Loucy (cell line): Measurements from ENCODE around the gene PSMC1.

ENCODE experiments used
- H2AFZ ChIP-seq: fragments of 200-600 bp; sonication (generic); 2 replicates; pipeline ENCODE4 v1.6.0; 2016; ENCODE audit warnings: antibody characterized with exemption, mild to moderate bottlenecking, low read length, moderate library complexity
- H3F3A ChIP-seq: fragments of 200-600 bp; 2 replicates; pipeline ENCODE4 v1.6.0; 2016; ENCODE audit warnings: antibody characterized with exemption, low read depth, mild to moderate bottlenecking
- H3K27me3 ChIP-seq: fragments of 200-600 bp; sonication (generic); 2 replicates; pipeline ENCODE4 v1.6.1; 2014; ENCODE audit warnings: low read length, mild to moderate bottlenecking; ENCODE audit not compliant: insufficient read depth, poor library complexity, severe bottlenecking
- H3K36me3 ChIP-seq: fragments of 200-600 bp; sonication (generic); 2 replicates; pipeline ENCODE4 v1.6.1; 2016; ENCODE audit warnings: low read length; ENCODE audit not compliant: insufficient read depth
- H3K4me1 ChIP-seq: fragments of 200-600 bp; sonication (generic); 2 replicates; pipeline ENCODE4 v1.5.1; 2014; ENCODE audit warnings: low read length, mild to moderate bottlenecking; ENCODE audit not compliant: insufficient read depth, poor library complexity, severe bottlenecking
- H3K4me2 ChIP-seq: fragments of 200-600 bp; sonication (generic); 2 replicates; pipeline ENCODE4 v1.6.0; 2014; ENCODE audit warnings: antibody characterized with exemption, low read length, low read depth, mild to moderate bottlenecking; ENCODE audit not compliant: poor library complexity, severe bottlenecking
- H3K4me3 ChIP-seq: fragments of 200-600 bp; sonication (generic); 2 replicates; pipeline ENCODE4 v1.5.1; 2014; ENCODE audit warnings: low read length, mild to moderate bottlenecking, mixed read lengths; ENCODE audit not compliant: poor library complexity, severe bottlenecking
- H3K79me2 ChIP-seq: fragments of 200-600 bp; sonication (generic); 2 replicates; pipeline ENCODE4 v1.6.1; 2014; ENCODE audit warnings: low read length; ENCODE audit not compliant: insufficient read depth
- H3K9ac ChIP-seq: fragments of 200-600 bp; sonication (generic); 2 replicates; pipeline ENCODE4 v1.6.0; 2014; ENCODE audit warnings: mild to moderate bottlenecking, low read depth, low read length, moderate library complexity; ENCODE audit not compliant: poor library complexity, severe bottlenecking
- H3K9me2 ChIP-seq: fragments of 200-600 bp; sonication (generic); replicated peaks from 2 replicates; pipeline ENCODE4 v1.6.1; 2016; ENCODE audit warnings: low read depth, low read length, mixed read lengths
- H3K9me3 ChIP-seq: fragments of 200-600 bp; sonication (generic); 2 replicates; pipeline ENCODE4 v1.6.1; 2014; ENCODE audit warnings: mild to moderate bottlenecking, antibody characterized with exemption, low read length, low read depth; ENCODE audit not compliant: insufficient read depth
- H4K20me1 ChIP-seq: fragments of 200-600 bp; sonication (generic); 2 replicates; pipeline ENCODE4 v1.6.0; 2014; ENCODE audit warnings: antibody characterized with exemption, low read length, mild to moderate bottlenecking; ENCODE audit not compliant: insufficient read depth, poor library complexity, severe bottlenecking
- EZH2phosphoT487 ChIP-seq: fragments of 200-600 bp; IDR thresholded peaks from 2 replicates; pipeline ENCODE4 v1.6.1; 2018; ENCODE audit warnings: antibody characterized with exemption, mild to moderate bottlenecking, moderate library complexity, borderline replicate concordance
- TF ChIP-seq, protein P1 (sequence below): fragments of 200-600 bp; sonication (generic); conservative IDR thresholded peaks from 2 replicates; pipeline ENCODE4 v1.5.1; 2014; ENCODE audit warnings: mild to moderate bottlenecking, antibody characterized with exemption, low read length

PSMC1 gene

DNA sequence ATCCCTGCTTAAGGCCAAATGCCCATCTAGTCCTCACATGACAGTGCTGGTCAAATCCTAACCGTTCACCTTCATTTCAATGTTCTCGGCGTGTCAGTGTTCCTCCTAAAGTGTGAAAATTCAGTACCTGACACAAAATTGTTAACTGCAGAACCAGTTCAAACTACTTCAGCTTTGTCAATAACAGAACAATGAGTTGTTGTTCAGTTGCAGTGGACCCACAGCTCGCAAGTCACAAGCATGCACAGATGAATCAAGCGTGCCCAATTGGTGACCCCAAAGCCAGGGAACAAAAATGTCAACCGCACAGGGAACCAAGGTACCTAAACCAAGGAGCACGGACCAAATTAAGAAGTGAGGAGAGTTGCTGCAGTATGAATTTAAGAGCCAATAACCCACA, 52.2 kb downstream of the PSMC1 start:
- H3K4me2 ChIP-seq = no peak overlapping the region
- no peak overlapping the region for H3K4me3 ChIP-seq

DNA sequence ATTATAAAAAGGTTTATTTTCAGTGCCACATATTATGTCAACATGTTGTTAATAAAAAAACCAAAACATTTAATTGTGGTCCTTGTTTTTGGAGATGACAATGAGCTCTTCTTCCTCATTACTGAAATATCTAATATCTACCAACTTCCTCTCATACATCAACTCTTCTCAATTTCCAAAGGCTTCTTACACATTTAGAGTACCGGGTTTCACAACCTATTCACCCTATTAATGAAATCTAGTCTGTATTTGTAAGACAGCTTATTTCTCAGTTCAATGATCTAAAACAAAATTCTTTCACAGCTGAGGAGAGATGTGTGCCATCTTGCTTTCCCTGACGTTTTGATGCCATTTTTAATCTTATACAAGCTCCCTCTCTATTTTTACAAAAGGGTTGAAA, 60.9 kb downstream of the PSMC1 start:
- H3F3A ChIP-seq = no peaks in the 10 kb centered on the region
- H3K9ac ChIP-seq = no peak overlapping the region
- H2AFZ ChIP-seq = no peak overlapping the region
- H3K9me3 ChIP-seq = no peaks in the 10 kb centered on the region
- H3K27me3 ChIP-seq = no peaks in the 10 kb centered on the region
- TF ChIP-seq EZH2phosphoT487 = no peak
- TF ChIP-seq, protein P1, sequence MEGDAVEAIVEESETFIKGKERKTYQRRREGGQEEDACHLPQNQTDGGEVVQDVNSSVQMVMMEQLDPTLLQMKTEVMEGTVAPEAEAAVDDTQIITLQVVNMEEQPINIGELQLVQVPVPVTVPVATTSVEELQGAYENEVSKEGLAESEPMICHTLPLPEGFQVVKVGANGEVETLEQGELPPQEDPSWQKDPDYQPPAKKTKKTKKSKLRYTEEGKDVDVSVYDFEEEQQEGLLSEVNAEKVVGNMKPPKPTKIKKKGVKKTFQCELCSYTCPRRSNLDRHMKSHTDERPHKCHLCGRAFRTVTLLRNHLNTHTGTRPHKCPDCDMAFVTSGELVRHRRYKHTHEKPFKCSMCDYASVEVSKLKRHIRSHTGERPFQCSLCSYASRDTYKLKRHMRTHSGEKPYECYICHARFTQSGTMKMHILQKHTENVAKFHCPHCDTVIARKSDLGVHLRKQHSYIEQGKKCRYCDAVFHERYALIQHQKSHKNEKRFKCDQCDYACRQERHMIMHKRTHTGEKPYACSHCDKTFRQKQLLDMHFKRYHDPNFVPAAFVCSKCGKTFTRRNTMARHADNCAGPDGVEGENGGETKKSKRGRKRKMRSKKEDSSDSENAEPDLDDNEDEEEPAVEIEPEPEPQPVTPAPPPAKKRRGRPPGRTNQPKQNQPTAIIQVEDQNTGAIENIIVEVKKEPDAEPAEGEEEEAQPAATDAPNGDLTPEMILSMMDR = no peak
- no peaks in the 10 kb centered on the region for H3K9me2 ChIP-seq
- peaks cover 41% of the 10 kb centered on the region; the same call in 1 of the 2 replicates for H3K36me3 ChIP-seq
- no peak overlapping the region for H3K4me3 ChIP-seq
- no peaks in the 10 kb centered on the region for H4K20me1 ChIP-seq
- peaks cover 7% of the 10 kb centered on the region for H3K4me1 ChIP-seq
- peaks cover 15% of the 10 kb centered on the region for H3K79me2 ChIP-seq
- no peak overlapping the region for H3K4me2 ChIP-seq

More for the DNA sequence above, 52.2 kb downstream of the PSMC1 start:
- no peak overlapping the region for H2AFZ ChIP-seq
- H3K36me3 ChIP-seq = peaks cover 71% of the 10 kb centered on the region
- TF ChIP-seq, protein P1 = no peak
- TF ChIP-seq EZH2phosphoT487 = no peak
- H3F3A ChIP-seq = no peaks in the 10 kb centered on the region
- H3K4me1 ChIP-seq = no peaks in the 10 kb centered on the region
- no peaks in the 10 kb centered on the region for H3K79me2 ChIP-seq
- no peaks in the 10 kb centered on the region for H3K9me2 ChIP-seq
- no peak overlapping the region for H3K9ac ChIP-seq
- H4K20me1 ChIP-seq = no peaks in the 10 kb centered on the region
- no peaks in the 10 kb centered on the region for H3K27me3 ChIP-seq
- H3K9me3 ChIP-seq = no peaks in the 10 kb centered on the region

DNA sequence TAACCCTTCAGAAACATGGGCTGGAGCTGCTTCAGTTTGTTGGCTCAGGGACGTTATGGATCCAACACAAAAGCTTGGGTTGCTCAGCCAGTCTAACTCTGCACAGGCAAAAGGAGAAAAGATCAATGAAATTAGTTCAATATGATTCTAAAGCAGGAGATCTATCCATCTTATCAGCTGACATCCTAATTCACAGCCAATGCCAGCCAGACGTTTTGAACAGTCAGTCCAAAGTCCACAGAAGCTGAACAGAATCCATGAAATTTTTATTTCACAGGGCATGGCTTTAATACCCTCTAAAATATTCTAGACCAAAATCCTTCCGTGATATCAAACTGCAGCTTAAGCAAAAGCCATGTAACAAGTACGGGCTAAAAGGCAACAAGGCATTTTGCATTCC, 61.7 kb downstream of the PSMC1 start:
- Histone ChIP-seq H3K4me2 (no peak overlapping the region), H3F3A (no peaks in the 10 kb centered on the region), H4K20me1 (peaks cover 4% of the 10 kb centered on the region), H3K36me3 (peaks cover 39% of the 10 kb centered on the region; the same call in 1 of the 2 replicates), H3K4me1 (peaks cover 10% of the 10 kb centered on the region), H3K9me3 (no peaks in the 10 kb centered on the region), H3K9ac (no peak overlapping the region), H3K4me3 (no peak overlapping the region), H2AFZ (no peak overlapping the region), H3K9me2 (no peaks in the 10 kb centered on the region), H3K79me2 (peaks cover 22% of the 10 kb centered on the region), H3K27me3 (no peaks in the 10 kb centered on the region)
- TF ChIP-seq, protein P1 = no peak
- no peak for TF ChIP-seq EZH2phosphoT487
